Measurements from ENCODE around the gene FOXP1. TPM values are rescaled to one million over a fixed set of nuclear protein-coding genes. Genes with fewer than 3 reads are reported as not detected.

The FOXP1 gene
- polyA plus RNA-seq, 1 donor (not counting 4 experiments of a cell fraction or from before 2014, with no cell fraction given) = 14.6 TPM

- Histone ChIP-seq H3K9me3 (ENCODE audit: control insufficient read depth, low read depth, low read length) (no peaks in the 10 kb centered on the region), H3K9ac (ENCODE audit: control insufficient read depth, extremely low read depth, insufficient read depth, low read length) (no peak overlapping the region), H3K27me3 (ENCODE audit: control insufficient read depth, extremely low read depth, insufficient read depth, low read length) (no peaks in the 10 kb centered on the region), H3K79me2 (ENCODE audit: control insufficient read depth, insufficient read depth, low read length) (no peaks in the 10 kb centered on the region), H3K36me3 (ENCODE audit: control insufficient read depth in 2 of 2, extremely low read depth in 1 of 2, insufficient read depth in 2 of 2, low read length in 2 of 2) (no peaks in the 10 kb centered on the region), H3K4me1 (ENCODE audit: control insufficient read depth, extremely low read depth, insufficient read depth, low read length) (no peaks in the 10 kb centered on the region), H3K27ac (ENCODE audit: control insufficient read depth, insufficient read depth, low read length) (no peak overlapping the region), H3K4me2 (ENCODE audit: control insufficient read depth, extremely low read depth, insufficient read depth, low read depth, low read length) (no peak overlapping the region), H3K9me1 (ENCODE audit: control insufficient read depth, extremely low read depth, insufficient read depth, low read length) (no peaks in the 10 kb centered on the region), H4K20me1 (ENCODE audit: control insufficient read depth, extremely low read depth, insufficient read depth, low read length) (no peaks in the 10 kb centered on the region), H2AFZ (ENCODE audit: control insufficient read depth, low read length) (no peak overlapping the region), H3K4me3 (ENCODE audit: control insufficient read depth in 2 of 3, extremely low read depth in 1 of 3, insufficient read depth in 2 of 3, low read depth in 1 of 3, low read length in 3 of 3) (no peak overlapping the region)
- DNase-seq (ENCODE audit: low read depth, low spot score) (no peak), FAIRE-seq (no peak)
- dilution Hi-C loops (cut with MboI; ENCODE audit: extremely low pct_ligation_motif_present, low sequenced_read_pairs) = no loop called here
- TF ChIP-seq CTCF (optimal IDR thresholded peaks at IDR 0.05 in 1 of 3, IDR thresholded peaks at IDR 0.05 in 1 of 3, conservative IDR thresholded peaks at IDR 0.05 in 1 of 3; ENCODE audit: extremely low read depth in 1 of 3, insufficient read depth in 2 of 3, low read length in 3 of 3) = no peak
- no peak for TF ChIP-seq EZH2 (IDR thresholded peaks at IDR 0.05; ENCODE audit: low read length)
Measured at GRCh38 chr3:71317140-71317539, 266.4 kb downstream of the FOXP1 start.

- Histone ChIP-seq H3K4me1 (ENCODE audit: control insufficient read depth, extremely low read depth, insufficient read depth, low read length) (no peaks in the 10 kb centered on the region), H3K36me3 (ENCODE audit: control insufficient read depth in 2 of 2, extremely low read depth in 1 of 2, insufficient read depth in 2 of 2, low read length in 2 of 2) (no peaks in the 10 kb centered on the region), H3K9me1 (ENCODE audit: control insufficient read depth, extremely low read depth, insufficient read depth, low read length) (no peaks in the 10 kb centered on the region), H3K9me3 (ENCODE audit: control insufficient read depth, low read depth, low read length) (no peaks in the 10 kb centered on the region), H3K27ac (ENCODE audit: control insufficient read depth, insufficient read depth, low read length) (no peak overlapping the region), H3K4me2 (ENCODE audit: control insufficient read depth, extremely low read depth, insufficient read depth, low read depth, low read length) (no peak overlapping the region), H3K9ac (ENCODE audit: control insufficient read depth, extremely low read depth, insufficient read depth, low read length) (no peak overlapping the region), H3K27me3 (ENCODE audit: control insufficient read depth, extremely low read depth, insufficient read depth, low read length) (no peaks in the 10 kb centered on the region), H3K4me3 (ENCODE audit: control insufficient read depth in 2 of 3, extremely low read depth in 1 of 3, insufficient read depth in 2 of 3, low read depth in 1 of 3, low read length in 3 of 3) (no peak overlapping the region), H2AFZ (ENCODE audit: control insufficient read depth, low read length) (no peak overlapping the region), H3K79me2 (ENCODE audit: control insufficient read depth, insufficient read depth, low read length) (no peaks in the 10 kb centered on the region), H4K20me1 (ENCODE audit: control insufficient read depth, extremely low read depth, insufficient read depth, low read length) (no peaks in the 10 kb centered on the region)
- FAIRE-seq = no peak
- DNase-seq (ENCODE audit: low read depth, low spot score) = no peak
- dilution Hi-C loops (cut with MboI; ENCODE audit: extremely low pct_ligation_motif_present, low sequenced_read_pairs) = no loop called here
- TF ChIP-seq CTCF (optimal IDR thresholded peaks at IDR 0.05 in 1 of 3, IDR thresholded peaks at IDR 0.05 in 1 of 3, conservative IDR thresholded peaks at IDR 0.05 in 1 of 3; ENCODE audit: extremely low read depth in 1 of 3, insufficient read depth in 2 of 3, low read length in 3 of 3) = no peak
- no peak for TF ChIP-seq EZH2 (IDR thresholded peaks at IDR 0.05; ENCODE audit: low read length)
Measured at GRCh38 chr3:71316066-71316777, 267.3 kb downstream of the FOXP1 start.

All from keratinocyte (primary cell).